Hematopoietic multipotent progenitor cell treated with erythropoietin and hydrocortisone succinate and interleukin-3 and kit ligand, for 17 days (in vitro differentiated cells): ENCODE data around the gene KCNT1.

ENCODE experiments used
- DNase-seq: peaks from one replicate; pipeline ENCODE4 v3.0.0-alpha.2; 2015; ENCODE audit warnings: low spot score

KCNT1 gene

DNA sequence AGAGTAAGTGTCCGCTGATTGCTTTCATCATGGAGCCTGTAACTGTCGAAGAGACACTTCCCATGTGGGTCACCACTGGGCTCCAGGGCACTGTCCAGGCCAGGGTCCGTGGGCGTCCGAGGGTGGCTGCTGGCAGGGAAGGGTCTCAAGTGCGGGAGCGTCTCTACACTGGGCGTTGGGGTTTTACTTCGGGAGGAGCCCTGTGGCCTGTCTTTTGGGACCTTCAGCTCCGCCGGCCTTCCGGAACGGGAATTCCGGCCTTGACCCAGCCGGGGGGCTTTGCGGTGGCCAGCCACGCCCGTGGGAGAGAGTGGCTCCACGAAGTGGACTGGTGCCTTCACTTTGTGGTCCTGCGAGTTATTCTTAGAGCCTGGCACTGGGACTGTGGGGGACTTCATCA is 119.1 kb downstream of the KCNT1 start:
- no peak for DNase-seq

DNA sequence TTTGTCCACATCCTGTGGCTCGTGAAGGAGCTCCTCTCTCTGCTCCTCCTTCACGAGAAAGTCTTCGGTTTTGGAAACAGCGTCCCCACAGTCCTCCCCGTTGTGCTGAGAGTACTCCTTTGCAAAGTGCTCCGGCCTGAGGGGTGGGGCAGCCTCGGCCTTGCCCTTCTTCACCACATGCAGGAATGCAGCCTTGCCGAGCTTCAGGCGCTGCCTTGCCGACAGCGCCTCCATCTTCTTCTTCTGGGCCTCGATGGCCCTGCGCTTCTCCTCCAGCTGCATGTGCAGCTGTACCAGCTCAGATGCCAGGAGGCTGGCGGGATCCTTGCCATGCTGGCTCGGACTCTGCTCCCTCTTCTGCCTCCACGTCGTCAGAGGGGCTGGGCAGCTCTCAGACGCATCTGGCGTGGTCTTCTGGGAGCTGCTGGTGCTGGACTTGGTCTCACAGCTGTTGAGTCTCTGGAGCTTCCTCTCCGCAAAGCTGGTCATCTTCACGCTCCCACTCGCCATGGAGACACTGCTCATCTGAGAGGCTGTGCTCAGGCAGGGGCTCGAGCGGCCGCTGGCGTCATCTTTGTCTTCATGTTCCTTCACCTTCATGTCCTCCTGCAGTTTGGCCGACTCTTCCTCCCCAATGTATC is 119.9 kb downstream of the KCNT1 start:
- DNase-seq = no peak

- DNase-seq = no peak
Measured at GRCh38 chr9:135822374-135822755, 120.4 kb downstream of the KCNT1 start.

DNA sequence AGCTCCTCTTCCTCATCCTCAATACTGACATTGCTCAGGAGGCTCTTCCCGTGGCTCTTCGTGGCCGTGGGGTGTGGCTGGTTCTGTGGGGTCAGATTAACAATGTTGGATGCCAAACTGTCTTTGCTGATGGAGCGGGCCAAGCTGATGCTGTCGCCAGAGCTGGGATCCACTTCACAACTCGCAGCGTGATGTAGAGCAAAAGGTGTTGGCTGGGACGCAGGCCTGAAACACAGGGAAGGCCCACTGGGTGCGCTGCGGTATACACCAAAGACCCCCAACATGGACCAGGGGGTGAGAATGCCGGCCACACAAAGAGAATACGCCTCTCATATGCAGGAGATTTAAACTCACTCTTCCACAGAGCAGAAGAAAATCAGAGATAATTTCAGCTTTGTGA is 121.1 kb downstream of the KCNT1 start:
- DNase-seq = no peak

- DNase-seq = no peak
Measured at GRCh38 chr9:135825435-135826187, 123.6 kb downstream of the KCNT1 start.

DNA sequence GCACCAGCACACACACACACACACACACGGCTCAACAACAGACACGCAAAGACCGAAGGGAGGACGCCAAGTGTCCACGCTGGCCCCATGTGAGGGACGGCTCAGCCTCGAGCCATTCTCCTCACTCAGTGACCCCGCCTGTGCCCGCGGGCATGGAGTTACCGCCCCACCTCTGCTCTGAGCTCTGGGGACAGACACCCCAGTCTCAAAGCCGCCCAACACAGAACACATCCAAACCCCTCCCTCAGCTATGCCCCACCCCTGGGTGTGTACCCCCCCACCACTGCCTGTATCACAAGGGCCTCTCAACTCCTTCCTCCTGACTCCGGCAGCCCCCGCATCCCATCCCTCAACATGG is 124.2 kb downstream of the KCNT1 start:
- no peak for DNase-seq

DNA sequence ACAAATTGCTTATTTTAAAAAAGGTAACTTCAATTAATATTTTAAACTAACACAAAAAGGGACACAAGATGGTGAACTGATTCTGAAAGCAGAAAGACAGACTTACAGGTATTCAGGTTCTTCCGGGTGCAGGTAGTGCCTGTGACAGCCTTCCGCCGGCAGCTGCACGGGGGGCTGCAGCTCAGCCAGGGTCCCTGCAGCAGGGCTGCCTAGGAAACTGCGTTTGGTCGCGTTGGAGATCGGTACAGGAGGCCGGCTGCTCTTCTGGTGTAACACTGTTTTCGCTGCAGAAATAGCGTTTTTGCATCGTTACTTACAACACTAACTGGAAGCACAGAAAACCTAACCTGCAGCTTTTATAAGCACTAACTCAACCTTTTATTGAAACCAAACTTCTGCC is 125.3 kb downstream of the KCNT1 start:
- DNase-seq = no peak

DNA sequence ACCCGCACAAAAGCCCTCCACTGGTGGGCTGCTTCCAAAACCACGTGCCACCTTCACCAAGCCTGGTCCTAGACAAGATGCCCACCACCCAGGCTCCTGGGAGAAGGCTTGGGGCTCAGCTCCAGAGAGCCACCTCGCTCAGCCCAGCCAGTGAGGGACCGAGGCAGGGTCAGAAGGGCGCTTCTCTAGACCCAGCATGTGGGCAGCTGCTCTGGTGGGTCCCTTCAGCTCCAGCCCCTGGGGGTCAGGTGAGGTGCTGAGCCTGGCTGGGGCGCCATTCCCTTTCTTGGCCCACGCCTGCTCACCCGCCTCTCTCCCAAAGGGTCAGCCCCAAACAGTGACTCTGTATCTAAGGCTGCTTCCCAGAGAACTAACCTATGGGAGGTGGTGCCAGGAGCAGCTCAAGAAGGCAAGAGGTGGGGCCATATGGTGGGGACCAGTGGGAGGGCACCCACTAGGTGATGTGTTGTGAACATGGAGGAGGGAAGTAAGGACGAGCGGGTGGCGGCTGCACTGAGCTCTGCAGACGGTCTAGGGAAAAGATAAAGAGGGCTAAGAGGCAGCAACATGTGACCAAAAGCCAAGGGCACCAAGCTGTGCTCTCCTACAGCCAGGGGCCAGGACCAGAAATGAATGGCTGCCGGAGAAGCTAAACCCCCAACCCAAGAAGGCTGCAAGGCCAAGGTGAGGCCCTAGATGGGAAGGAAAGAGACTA is 126.0 kb downstream of the KCNT1 start:
- DNase-seq = no peak

GRCh38 chr9:135828656-135829055 is 126.7 kb downstream of the KCNT1 start:
- no peak for DNase-seq

DNA sequence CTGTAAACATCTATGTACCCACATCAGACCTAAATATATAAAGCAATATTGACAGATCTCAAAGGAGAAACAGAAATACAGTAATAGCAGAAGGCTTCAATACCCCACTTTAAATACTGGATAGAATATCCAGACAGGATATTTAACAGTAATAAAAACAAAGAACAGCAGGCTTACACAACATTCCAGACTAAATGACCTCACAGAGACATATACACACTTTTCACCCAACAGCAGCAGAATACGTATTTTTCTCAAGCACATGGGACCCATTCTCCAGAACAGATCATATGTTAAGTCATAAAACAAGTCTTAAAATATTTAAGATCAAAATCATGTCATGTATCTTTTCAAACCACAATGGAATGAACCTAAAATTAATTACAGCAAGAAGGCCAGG is 128.5 kb downstream of the KCNT1 start:
- no peak for DNase-seq

DNA sequence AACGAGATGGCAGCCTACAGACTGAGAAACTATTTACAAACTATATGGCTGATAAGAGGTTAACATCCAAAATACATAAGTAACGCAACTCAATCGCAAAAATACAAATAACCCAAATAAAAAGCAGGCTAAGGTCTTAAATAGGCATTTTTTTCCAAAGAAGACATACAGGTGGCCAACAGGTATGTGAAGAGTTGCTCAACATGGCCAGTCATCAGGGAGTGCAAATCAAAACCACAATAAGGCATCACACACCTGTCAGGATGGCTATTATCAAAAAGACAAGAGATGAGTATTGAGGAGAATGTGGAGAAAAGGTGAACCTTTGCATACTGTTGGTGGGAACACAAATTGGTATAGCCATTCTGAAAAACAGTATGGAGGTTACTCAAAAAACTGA is 131.9 kb downstream of the KCNT1 start:
- DNase-seq = no peak

- no peak for DNase-seq
Measured at GRCh38 chr9:135835131-135835530, 133.1 kb downstream of the KCNT1 start.

DNA sequence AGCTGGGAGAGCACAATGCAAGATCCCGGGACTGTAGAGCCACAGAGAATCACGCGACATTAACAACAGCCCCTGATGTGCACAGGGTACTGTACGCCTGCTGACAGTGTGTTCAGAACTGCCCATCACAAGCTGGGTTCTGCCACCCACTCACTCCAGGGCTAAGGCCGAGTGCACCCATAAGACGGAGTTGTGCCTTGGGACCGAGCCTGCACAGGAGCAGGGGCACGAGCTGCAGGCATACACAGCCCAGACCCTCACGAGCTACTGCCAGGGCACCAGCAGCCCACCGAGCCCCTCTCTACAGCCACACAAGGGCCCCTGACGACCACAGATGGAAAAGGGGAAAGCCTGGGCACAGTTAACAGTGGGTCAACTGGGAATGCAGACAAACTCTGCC is 137.5 kb downstream of the KCNT1 start:
- DNase-seq = no peak

GRCh38 chr9:135840107-135840506 is 138.1 kb downstream of the KCNT1 start:
- no peak for DNase-seq

GRCh38 chr9:135840539-135840938 is 138.6 kb downstream of the KCNT1 start:
- no peak for DNase-seq
